HG02885 (cell line): Measurements from ENCODE around the gene VOPP1.
"Not testable (repeated sequence)": the region's sequence is repeated elsewhere in the genome, so short reads cannot be mapped to it uniquely, and the experiment has no call there.

Experiments
- ATAC-seq: cut with Tn5 transposase; IDR thresholded peaks from one replicate; pipeline ENCODE4 v1.9.1; 2021; ENCODE audit warnings: mild to moderate bottlenecking; ENCODE audit not compliant: unreplicated experiment, poor library complexity

VOPP1 gene, protein sequence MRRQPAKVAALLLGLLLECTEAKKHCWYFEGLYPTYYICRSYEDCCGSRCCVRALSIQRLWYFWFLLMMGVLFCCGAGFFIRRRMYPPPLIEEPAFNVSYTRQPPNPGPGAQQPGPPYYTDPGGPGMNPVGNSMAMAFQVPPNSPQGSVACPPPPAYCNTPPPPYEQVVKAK

DNA sequence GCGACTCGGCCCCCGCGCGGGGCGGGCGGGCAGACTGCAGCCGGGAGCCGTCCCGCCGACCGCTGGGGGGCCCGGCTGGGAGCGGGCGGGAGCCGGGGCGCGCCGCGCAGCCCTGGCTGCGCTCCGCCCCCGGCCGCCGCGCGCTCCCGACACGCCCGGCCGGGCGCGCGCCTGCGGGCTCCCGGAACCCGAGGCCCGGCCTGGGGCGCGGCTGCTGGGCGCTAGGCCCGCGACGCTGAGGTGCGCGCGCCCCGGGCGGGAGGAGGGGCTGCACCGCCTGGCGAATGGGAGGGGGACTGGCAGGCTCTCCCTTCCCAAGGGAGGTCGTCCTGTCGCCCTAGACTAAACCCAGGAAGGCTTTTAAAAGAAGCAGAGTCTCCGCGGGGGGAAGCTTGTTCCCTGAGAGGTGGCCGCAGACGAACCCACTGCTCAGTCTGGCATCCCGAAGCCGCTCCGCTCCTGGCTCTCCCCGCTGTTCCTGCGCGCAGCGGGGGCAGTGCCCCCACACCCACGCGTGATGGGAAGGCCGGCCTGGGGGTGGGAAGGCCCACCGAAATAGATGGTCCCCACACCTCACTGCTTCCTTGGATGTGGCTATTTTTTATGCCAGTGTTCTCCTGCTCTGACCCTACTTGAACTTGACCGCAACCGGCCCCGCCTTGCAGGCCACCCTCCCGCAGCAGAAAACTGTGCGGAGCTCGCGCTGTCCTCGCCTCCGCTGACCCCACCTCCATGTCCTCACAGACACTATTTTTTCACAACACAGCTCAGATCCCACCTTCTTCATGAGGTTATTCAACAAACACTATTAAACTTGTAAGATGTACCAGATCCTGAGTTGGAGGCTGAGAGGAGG is at the start of gene VOPP1:
TSS of gene VOPP1 (minus strand) at position 125 of the 856 bp plus-strand sequence. CDS start 178 bp downstream, outside the sequence.
- peak; percentile 59 for ATAC-seq

DNA sequence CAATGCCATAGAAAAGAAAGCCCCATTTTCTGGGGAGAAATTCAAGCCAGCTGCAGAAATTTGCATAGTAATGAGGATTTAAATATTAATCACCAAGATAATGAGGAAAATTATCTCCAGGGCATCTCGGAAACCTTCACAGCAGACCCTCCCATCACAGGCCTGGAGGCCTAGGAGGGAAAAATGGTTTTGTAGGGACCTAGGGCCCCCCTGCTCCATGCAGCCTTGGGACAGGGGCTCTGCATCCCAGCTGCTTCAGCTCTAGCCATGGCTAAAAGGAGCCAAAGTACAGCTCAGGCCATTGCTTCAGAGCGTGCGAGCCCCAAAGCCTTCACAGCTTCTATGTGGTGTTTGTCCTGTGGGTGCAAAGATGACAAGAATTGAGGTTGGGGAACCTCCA is 46.6 kb upstream of the VOPP1 start:
- no peak for ATAC-seq

DNA sequence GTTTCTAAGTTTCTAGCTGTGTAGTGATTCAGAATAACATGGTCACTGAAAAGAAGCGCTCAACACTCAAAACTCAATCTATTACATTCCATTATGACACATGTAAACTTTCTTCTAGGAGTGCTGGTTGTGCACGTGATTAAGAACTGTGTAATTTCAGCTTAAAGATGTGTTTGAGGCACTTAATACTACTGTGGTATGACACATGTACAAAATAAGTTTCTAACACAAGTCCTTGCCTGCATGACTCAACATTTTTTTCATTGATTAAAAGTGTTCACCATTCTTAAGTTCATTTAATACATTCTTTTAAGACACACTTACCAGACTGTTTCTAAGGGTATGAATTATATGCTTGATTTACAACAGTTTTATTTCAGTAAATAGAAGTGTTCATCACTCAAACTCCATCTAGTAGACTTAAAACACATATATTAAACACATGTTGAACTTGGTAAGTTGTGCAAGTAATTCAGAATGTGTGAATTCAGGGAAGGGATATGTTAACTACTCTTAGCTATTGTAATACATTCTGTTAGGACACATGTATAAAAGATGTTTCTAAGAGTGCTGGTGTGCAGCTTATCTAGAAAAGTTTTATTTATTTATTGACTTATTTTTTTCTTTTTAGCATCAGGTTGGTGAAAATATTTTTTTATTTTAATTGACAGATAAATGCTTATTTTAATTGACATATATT is 42.2 kb upstream of the VOPP1 start:
- not testable (repeated sequence) for ATAC-seq

DNA sequence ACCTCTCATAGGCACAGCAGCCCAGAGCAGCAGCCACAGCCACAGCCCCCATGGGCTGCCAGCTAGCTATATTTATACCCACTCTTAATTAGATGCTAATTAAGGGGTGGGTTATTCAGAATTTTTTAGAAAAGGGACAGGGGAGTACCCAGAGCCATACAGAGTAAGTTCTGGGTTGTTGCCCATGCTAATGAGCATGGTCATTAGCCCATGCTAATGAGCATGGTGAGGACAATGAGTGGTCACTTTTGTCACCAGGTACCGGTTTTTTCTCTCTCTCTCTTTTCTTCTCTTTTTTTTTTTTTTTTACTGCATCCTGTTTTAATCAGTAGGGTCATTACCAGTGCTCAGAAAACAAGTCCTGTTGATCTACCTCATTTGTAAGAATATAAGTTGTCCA is 37.4 kb upstream of the VOPP1 start:
- ATAC-seq, result not testable (repeated sequence)

DNA sequence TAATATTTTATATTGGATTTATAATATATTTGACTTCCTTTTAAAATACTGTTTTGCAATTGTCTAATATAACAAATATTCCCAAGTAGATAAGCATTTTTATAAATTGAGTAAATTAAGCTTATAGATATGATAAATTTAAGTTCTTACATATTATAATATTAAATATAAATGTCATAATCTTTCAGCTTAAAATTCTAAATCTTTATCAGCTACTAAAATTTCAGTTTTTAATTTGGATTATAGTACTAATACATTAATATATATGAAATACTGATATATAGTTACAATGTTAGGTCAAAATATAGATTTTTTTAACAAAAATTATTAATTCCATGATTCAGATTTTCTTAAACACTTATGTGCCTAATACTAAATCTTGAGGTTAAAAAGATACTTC is 33.4 kb upstream of the VOPP1 start:
- not testable (repeated sequence) for ATAC-seq

DNA sequence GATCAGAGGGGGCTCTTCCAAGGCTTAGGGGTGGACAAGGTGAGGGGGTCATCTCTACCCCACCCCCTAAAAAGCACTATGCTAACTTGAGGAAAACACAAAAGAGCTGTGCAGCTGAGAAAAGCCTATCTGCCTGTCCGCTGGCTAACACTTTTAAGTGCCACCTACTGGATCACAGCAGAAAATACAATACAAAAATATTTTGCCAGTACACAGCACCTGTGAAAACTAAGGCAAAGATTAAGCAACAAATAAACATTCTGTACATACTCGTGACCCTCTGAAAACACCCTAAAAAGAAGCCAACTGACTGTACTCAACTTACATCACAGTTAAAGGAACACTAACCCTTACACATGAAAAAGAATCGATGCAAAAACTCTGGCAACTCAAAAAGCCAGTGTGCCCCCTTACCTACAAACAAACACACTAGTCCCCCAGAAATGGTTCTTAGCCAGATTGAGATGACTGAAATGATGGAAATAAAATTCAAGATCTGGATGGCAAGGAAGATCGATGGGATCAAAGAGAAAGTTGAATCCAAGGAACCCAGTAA is 25.7 kb upstream of the VOPP1 start:
- ATAC-seq, result peak; percentile 74

DNA sequence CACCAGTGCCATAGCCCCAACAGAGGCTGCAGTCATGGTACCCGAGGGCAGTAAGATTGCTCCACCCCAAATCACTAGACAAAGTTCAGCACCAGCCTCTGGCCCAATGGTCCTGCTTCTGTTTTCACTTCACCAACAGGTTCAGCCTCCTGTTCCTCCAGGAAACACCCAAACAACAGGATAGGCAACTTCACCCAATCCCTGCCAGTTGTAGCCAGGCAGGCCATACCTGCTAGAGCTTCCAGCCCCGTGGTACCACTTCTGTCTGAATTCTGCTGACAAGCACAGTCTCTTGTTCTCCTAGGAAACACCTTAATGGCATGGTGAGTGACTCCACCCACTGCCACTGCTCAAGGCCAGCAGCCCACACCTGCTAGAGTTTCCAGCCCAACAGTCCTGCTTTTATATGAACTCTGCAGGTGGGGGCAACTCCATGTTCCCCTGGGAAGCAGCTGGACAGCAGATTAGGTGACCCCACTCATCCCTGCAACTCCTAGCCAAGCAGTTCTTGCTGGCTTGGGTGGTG is 25.0 kb upstream of the VOPP1 start:
- not testable (repeated sequence) for ATAC-seq

DNA sequence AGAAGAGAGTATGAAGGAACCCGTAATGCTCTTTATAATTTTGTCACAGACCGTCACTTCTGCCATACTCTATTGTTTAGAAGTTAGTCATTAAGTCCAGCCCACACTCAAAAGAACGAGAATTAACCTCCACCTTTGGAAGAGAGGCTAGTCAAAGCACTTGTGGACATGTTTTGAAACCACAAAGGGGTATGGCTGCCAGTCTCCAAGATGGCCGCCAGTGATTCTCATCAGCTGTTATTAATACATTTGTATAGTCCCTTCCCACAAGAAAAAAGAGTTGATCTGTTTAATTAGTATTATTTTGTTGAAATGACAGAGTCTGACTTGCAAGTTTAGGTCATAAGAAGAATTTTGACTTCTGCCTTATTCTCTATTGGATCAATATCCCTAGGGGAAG is 23.2 kb upstream of the VOPP1 start:
- ATAC-seq, result no peak

DNA sequence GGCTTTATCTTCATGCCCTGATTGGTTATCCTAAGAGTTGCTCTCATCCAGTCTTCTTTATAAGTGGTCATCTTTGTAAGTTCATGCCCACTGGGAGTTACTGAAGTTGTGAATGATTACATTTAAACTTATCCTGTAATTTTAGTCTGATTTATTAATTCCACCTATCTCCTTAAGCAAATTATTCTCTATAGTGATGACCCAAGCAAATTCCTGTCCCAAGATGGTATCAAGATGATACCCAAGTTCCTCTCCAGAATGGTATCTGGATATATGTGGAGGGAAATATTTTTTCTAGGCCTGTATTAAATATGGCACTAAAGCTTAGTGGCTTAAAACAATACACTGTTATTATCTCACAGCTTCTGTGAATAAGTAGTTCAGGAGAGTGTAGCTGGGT is 22.6 kb upstream of the VOPP1 start:
- ATAC-seq, result no peak

DNA sequence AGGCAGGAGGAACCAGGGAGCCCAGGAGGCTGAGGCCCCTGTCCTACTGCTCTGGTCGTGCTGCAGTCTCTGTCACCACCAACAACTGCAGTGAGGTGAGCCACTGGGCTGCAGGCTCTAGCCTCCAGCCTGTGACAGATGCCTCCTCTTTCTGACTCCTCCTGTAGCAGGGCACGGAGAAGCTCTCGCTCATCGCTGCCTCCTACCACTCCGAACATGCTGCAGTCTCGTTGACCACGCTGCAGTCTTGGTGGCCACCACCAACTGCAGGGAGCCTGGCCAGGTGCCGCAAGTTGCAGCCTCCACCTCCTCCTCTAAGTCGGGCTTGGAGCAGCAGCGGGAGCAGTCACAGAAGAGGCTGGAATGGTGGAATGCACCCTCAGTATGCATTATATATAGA is 22.1 kb upstream of the VOPP1 start:
- no peak for ATAC-seq

DNA sequence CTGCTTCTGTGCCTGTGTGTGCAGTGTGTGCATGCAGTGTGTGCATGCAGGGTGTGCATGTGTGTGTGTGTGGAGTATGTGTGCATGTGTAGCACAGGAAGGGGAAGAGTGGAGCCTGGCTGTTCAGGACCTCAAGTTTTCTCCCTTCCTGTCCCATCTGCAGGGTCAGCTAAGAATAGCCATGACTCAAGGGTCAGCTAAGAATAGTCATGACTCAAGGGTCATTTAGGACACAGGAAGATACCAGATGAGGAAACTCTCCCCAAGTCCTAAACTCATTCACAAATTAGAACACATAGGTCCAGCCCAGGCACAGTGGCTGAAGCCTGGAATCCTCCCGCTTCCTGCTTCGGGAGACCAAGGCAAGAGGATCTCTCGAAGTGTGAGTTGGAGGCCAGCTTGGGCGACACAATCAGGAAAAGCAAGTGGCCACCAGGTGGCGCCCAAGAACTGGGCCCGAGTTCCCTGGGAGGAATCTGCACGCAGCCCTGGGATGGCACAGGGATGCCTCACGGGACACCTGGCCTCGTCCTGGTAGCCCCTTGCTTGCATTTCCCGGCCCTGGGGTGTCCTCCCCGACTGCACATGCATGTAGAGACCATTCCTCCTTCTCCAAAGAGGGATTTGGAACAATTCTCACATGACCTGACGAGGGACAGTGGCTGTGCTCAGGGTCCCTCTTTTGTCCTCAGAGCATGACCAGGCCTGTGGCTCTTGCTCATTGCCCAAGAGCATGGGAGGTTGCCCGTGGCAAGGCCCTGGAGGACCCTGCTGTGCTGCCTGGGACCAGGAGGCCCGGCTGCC is 21.4 kb upstream of the VOPP1 start:
- ATAC-seq, result peak; percentile 62

DNA sequence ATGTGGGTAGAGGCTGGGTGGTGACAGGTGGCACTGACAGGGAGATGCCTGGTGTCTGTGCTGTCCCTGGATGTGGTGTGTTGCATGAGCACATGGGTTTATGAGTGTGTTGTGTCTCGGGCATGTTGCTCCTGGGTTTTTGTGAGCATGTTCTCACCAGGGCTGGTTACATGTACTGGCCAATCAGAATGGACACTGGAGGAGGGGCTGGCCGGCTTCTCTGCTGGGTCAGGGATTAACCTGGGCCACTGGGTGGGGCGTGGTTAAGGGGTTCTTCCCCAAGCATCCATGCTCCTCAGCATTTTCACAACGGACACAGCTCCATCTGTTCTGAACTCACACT is 20.8 kb upstream of the VOPP1 start:
- peak; percentile 1 for ATAC-seq

DNA sequence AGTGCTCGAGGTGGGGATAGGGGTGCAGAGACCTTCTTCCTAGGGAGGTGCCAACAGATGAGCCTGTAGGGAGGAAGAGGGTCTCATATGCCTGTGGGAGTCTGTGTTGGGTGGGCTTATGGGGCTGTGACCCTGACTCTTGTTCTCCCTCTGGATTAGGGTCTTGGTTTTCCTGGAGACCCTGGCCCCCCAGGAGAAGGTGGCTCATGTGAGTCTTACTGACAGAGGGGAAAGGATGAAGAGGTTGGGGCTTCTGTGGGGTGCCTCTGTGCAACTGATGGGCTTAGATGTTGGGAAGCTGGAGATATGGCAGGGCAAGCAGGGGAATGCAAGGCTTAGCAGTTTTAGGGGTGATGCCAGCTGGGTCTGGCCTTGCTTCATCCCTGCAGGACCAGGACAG is 20.2 kb upstream of the VOPP1 start:
- no peak for ATAC-seq

DNA sequence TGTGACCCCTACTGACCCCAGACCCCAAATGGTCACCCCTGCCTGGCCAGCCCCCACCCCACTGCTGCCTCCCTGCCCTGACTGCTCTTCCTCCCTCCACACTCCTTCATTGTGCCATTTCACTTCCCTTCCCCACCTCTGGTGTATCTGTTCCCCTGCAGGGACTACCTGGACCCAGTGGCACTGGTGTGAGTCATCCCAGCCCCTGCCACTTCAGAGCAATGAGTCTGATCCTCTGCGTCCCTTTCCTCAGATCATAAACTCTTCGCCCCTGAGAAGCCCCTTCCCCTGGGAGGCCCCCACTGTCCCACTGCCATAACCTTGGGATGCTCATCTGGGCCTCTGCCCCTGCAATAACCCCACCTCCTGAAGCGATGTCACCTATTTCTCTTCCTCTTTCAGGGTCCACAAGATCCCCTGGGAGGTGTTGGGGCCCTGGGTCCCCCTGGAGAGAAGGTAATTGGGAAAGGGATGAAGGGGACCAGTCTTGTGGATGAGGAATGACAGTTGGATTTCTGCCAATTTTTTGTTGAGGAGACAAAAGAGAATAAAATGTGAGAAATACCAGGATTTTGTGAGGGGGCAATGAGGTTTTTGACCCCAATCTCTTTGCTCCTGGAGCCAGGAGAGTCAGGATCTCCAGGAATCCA is 19.1 kb upstream of the VOPP1 start:
- ATAC-seq, result peak; percentile 28

DNA sequence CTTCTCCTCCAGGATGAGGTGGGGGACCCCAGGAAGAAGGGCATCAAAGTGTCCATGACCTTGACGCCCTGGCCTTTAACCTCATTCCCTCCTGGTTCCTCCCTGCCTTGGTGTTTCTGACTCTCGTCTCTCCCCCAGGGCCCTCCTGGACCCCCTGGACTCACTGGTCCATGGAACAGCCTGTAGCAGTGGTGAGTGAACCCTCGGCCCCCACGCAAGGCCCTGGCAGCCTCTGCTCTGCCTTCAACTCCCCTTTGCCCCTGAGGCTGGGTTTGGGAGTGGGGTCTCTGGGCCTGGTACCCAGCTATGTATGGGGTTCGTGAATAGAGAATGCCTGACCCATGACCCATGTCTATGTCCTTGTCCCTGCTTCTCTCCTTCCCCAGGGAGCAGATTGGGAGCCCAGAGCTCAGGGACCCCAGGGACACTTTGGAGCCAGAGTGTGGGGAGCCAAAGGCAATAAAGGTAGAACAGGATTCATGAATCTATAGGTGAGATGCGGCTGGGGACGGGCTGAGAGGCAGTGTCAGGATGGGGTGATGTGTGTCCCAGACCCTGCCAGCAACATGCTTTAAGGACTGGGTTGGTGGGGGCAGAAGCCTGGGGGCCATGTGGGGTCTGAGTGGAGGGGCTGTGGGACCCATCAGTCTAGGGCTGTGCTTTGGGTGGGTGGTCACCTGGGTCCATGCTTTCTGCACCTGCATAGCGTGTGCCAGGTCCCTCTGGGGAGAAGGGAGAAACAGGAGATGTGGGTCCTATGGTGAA is 18.4 kb upstream of the VOPP1 start:
- ATAC-seq, result no peak

DNA sequence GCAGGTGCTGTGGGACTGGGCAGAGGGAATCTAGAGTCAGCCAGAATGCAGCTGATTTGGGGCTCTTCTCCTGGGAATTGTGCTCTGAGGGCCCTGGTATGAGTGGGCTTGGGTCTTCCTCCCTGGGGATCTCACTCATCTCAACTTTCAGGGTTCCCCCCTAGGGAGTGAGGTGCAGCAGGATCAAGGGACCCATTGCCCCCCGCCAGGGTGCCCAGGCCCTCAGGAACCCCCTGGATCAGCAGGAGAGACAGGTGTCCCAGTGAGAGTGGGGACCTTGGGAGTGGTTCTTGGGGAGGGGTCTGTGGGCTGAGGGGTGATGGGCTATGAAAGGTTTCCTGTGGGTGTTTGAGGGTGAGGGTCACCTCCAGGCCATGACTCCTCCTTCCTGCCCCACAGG is 17.6 kb upstream of the VOPP1 start:
- no peak for ATAC-seq

DNA sequence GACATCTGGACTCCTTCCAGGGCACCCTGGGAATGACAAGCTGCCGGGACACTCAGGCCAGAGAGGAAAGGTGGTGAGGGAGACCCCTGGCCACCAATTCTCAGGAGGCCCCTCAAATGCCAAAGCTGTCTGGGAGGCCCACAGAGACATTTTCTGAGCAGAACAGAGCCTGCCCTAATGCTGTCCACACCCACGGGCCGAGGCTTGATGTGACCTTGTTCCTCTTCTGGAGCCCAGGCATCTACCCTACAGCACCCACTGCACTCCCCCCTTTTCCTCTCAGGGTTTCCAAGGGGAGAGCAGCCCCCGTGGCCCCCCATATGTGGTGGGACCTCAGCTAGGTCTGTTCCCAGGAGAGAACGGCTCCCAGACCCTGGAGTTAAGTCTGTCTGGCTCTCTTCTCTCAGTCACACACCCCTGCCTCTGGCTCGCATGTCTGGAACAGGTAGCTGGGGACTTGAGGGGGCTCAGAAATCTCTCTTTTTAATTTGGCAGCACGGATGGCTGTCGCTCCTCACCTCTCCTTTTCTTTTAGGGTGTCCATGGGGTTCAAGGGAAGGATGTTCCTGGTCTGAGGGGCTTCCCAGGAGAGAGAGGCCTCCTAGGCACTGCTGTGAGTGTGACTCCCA is 16.8 kb upstream of the VOPP1 start:
- no peak for ATAC-seq

DNA sequence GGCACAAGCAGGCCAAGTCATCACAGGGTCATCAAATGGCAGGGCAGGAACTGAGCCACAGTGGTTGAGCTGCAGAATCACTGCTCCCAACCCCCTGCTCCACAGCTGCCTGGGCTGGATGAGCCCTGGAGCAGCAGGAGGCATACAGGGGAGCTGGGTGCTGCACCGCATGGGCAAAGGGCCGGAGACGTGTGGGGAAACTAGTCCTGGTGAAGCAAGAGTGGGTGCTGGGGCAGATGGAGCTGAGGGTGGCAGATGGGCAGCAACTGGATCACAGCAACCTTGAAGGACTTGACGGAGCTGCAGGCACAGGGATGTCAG is 16.0 kb upstream of the VOPP1 start:
- ATAC-seq, result no peak
